GM21390 (cell line): ENCODE data around the gene COL21A1.
"Not testable (repeated sequence)": the region's sequence is repeated elsewhere in the genome, so short reads cannot be mapped to it uniquely, and the experiment has no call there.

Experiments used
- ATAC-seq: cut with Tn5 transposase; IDR thresholded peaks from one replicate; pipeline ENCODE4 v1.9.1; 2021; ENCODE audit not compliant: unreplicated experiment

The COL21A1 gene

GRCh38 chr6:56246881-56247653 lies at the start of gene COL21A1:
Gene COL21A1, minus strand, starts transcription at chr6:56247580. Its CDS starts 64,962 bp downstream, at chr6:56182618.
- ATAC-seq, result no peak

- ATAC-seq, result no peak
Measured at GRCh38 chr6:56293781-56294180, 46.4 kb upstream of the COL21A1 start.

GRCh38 chr6:56292505-56293181 lies 45.3 kb upstream of the COL21A1 start:
- no peak for ATAC-seq

- ATAC-seq, result no peak
Measured at GRCh38 chr6:56291302-56291917, 44.0 kb upstream of the COL21A1 start.

GRCh38 chr6:56289721-56290120 lies 42.3 kb upstream of the COL21A1 start:
- ATAC-seq, result no peak

- ATAC-seq, result no peak
Measured at GRCh38 chr6:56288347-56288746, 41.0 kb upstream of the COL21A1 start.

GRCh38 chr6:56282391-56282790 lies 35.0 kb upstream of the COL21A1 start:
- no peak for ATAC-seq

- ATAC-seq, result no peak
Measured at GRCh38 chr6:56280126-56280525, 32.7 kb upstream of the COL21A1 start.

GRCh38 chr6:56279331-56280080 lies 32.1 kb upstream of the COL21A1 start:
- ATAC-seq, result no peak

GRCh38 chr6:56278171-56278591 lies 30.8 kb upstream of the COL21A1 start:
- ATAC-seq, result no peak

GRCh38 chr6:56270812-56271441 lies 23.5 kb upstream of the COL21A1 start:
- ATAC-seq, result no peak

GRCh38 chr6:56268266-56268665 lies 20.9 kb upstream of the COL21A1 start:
- no peak for ATAC-seq

- ATAC-seq, result no peak
Measured at GRCh38 chr6:56266011-56266410, 18.6 kb upstream of the COL21A1 start.

- ATAC-seq, result no peak
Measured at GRCh38 chr6:56263596-56264315, 16.4 kb upstream of the COL21A1 start.

GRCh38 chr6:56260593-56260992 lies 13.2 kb upstream of the COL21A1 start:
- not testable (repeated sequence) for ATAC-seq

GRCh38 chr6:56259234-56260077 lies 12.1 kb upstream of the COL21A1 start:
- no peak for ATAC-seq

- no peak for ATAC-seq
Measured at GRCh38 chr6:56255349-56255748, 8.0 kb upstream of the COL21A1 start.

- no peak for ATAC-seq
Measured at GRCh38 chr6:56250266-56250665, 2.9 kb upstream of the COL21A1 start.

GRCh38 chr6:56247654-56248122 lies 308 bp upstream of the COL21A1 start:
- ATAC-seq, result no peak
